HT-29 (cell line): ENCODE measurements around the gene GOLGA6C. TPM values are rescaled to one million over a fixed set of nuclear protein-coding genes. Genes with fewer than 3 reads are reported as not detected.
"Not testable (repeated sequence)": the region's sequence is repeated elsewhere in the genome, so short reads cannot be mapped to it uniquely, and the experiment has no call there.

Experiments
- DNase-seq: peaks from one replicate; pipeline ENCODE4 v3.0.0-alpha.2; 2015; ENCODE audit warnings: low spot score
- small RNA-seq: library from RNA; depleted of rRNA; stranded (forward); fragments of <200 nt; gene quantifications from one replicate; pipeline ENCODE3, GENCODE V24; 2014
- total RNA-seq: library from RNA; depleted of rRNA; stranded (reverse); fragments of >200 nt; shearing (Covaris generic); gene quantifications from 2 replicates; pipeline ENCODE4 v1.2.3, GENCODE V29; 2014; rRNA removed

Gene GOLGA6C
- total RNA-seq, 1 experiment from 2014 or later = not detected

DNA sequence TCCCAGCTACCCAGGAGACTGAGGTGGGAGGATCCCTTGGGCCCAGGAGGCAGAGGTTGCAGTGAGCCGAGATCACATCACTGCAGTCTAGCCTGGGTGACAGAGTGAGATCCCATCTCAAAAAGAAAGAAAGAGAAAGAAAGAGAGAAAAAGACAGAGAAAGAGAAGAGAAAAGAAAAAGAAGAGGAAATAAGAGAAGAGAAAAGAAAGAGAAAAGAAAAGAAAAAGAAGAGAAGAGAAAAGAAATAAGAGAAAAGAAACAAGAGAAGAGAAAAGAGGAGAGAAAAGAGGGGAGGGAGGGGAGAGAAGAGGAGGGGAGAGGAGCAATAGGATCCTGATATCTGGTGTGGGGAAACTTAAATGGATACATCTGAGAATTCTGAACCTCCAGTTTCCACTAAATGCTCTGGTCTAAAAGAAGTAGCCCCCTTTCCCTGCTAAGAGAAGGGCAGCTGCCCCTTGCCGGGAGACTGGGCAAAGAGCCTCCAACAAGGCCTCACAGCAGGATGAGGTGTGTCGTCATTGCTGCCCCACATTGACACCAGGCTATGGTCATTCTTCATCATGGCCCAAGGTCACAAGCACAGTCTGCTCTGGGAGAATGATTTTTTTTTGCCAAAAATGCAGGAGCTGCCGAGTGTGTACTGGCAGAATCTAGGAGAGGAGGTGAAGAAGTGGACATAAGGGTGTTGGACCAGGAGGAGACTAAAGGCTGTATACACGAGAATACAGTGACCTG is 56.6 kb downstream of the GOLGA6C start:
- no peak for DNase-seq

DNA sequence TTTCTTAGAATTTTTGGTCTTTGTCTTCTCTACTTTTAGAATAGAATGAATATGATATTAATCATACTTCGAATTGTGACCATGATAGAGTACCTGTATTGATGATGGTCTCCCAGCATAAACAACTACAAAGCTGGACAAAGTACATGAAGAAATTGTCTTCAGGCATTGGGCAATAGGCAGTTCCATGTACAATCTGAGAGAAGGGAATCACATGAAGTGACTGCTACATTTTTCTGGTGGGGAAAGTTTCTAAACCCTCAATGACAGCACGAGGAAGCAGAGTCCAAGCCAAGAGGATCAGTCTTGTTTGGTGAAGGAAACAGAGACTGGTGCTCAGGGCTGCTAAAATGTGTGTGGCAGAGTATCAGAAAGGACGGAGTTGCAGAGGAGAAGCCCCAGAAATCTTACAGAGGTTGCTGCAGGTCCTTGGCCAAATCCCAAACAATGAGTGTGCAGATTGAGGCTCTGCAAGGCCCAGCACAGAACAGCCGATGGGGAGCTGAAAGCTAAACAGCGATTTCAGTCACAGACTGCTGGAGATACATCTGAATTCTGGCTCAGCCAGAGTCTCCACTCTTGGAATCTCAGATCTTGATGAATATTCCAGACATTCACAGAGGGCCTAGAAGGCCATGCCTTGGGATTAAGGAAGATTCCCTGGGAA is 61.2 kb downstream of the GOLGA6C start:
- DNase-seq = not testable (repeated sequence)

Small RNAs within 50 kb of the gene (small RNA-seq; reads per million reads assigned to genes)
- gene AC068338.1 (not detected), gene RN7SL327P (not detected), gene RN7SL489P (not detected)

Other genes with a start within 250 kb of the GOLGA6C start
- 26.9 and 37.0 TPM in 2 replicates for gene PPCDC, start 234.7 kb upstream of the GOLGA6C start, total RNA-seq
- 59.0 and 76.6 TPM in 2 replicates for gene C15orf39, start 56.5 kb upstream of the GOLGA6C start, total RNA-seq
- gene GOLGA6D, start 24.5 kb downstream of the GOLGA6C start, total RNA-seq = 0.15 TPM in 1 of 2 replicates, not detected in the other
- gene COMMD4, start 77.7 kb downstream of the GOLGA6C start, total RNA-seq = 266 TPM in 2 replicates
- gene NEIL1, start 88.7 kb downstream of the GOLGA6C start, total RNA-seq = 1.3 and 2.7 TPM in 2 replicates
- gene MAN2C1, start 110.3 kb downstream of the GOLGA6C start, total RNA-seq = 200 and 234 TPM in 2 replicates
- gene SIN3A, start 193.4 kb downstream of the GOLGA6C start, total RNA-seq = 28.8 and 33.5 TPM in 2 replicates